ENCODE measurements around the gene CPNE8. TPM values are rescaled to one million over a fixed set of nuclear protein-coding genes. Genes with fewer than 3 reads are reported as not detected.

CPNE8 gene
- total RNA-seq, 1 experiment from 2014 or later = 23.6 TPM

DNA sequence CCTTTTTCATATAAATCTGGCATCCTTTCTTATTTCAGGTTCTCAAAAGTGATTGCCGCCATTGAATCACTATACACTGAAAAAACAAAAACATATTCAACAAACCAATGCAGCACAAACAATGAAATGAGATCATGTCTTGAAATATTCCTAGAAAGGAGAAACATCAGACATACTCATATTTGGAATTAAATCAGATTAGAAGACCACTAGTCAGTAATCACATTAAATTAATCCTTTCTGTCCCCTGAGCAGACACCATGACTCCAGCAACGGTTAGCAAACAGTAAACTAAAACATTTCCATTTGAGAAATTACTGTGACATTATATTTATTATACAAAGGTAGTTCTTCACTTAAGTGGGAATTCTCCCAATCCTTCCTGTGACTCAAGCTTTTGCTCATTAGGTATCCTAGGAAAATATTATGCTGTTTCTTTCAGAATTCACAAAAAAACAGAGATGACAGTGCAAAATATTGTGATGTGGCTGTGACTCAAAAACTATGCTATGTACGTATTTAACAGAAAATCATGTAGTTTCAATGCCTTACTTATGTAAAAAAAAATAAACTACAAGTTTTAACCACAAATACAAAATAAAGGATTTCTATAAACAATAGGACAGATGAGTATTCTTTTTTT is 29.7 kb downstream of the CPNE8 start:
- Histone ChIP-seq H3K27ac (ENCODE audit: low read length) (no peak overlapping the region), H3K4me1 (ENCODE audit: control insufficient read depth, insufficient read depth, low read length) (no peaks in the 10 kb centered on the region), H3K27me3 (ENCODE audit: control insufficient read depth, insufficient read depth, low read length) (no peaks in the 10 kb centered on the region), H3K4me3 (ENCODE audit: low read depth in 2 of 2, low read length in 2 of 2) (no peak overlapping the region), H3K9me3 (ENCODE audit: control insufficient read depth, insufficient read depth, low read depth, low read length) (no peaks in the 10 kb centered on the region), H3K36me3 (ENCODE audit: control insufficient read depth, insufficient read depth, low read length) (no peaks in the 10 kb centered on the region)
- ChIA-PET CTCF (no interaction called here), POLR2A (no interaction called here)
- BruUV-seq (replicated peaks) = no TSS peak
- ATAC-seq = no peak
- DNase-seq (ENCODE audit: low read depth, low spot score) = no peak
- intact Hi-C loops (cut with micrococcal nuclease; ENCODE audit: unreplicated experiment) (loop anchor here (2.0 kb wide), 1 partner anchor 23 kb away; no protein-coding TSS in a partner anchor), in situ Hi-C loops (cut with HindIII; ENCODE audit: low pct_unique_long_range_greater_than_20kb, low sequenced_read_pairs) (no loop called here)
- TF ChIP-seq, protein P1, sequence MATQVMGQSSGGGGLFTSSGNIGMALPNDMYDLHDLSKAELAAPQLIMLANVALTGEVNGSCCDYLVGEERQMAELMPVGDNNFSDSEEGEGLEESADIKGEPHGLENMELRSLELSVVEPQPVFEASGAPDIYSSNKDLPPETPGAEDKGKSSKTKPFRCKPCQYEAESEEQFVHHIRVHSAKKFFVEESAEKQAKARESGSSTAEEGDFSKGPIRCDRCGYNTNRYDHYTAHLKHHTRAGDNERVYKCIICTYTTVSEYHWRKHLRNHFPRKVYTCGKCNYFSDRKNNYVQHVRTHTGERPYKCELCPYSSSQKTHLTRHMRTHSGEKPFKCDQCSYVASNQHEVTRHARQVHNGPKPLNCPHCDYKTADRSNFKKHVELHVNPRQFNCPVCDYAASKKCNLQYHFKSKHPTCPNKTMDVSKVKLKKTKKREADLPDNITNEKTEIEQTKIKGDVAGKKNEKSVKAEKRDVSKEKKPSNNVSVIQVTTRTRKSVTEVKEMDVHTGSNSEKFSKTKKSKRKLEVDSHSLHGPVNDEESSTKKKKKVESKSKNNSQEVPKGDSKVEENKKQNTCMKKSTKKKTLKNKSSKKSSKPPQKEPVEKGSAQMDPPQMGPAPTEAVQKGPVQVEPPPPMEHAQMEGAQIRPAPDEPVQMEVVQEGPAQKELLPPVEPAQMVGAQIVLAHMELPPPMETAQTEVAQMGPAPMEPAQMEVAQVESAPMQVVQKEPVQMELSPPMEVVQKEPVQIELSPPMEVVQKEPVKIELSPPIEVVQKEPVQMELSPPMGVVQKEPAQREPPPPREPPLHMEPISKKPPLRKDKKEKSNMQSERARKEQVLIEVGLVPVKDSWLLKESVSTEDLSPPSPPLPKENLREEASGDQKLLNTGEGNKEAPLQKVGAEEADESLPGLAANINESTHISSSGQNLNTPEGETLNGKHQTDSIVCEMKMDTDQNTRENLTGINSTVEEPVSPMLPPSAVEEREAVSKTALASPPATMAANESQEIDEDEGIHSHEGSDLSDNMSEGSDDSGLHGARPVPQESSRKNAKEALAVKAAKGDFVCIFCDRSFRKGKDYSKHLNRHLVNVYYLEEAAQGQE (IDR thresholded peaks at IDR 0.05; ENCODE audit: insufficient read depth in 1 of 2, low read depth in 2 of 2, low read length in 1 of 2) = no peak
- TF ChIP-seq, protein P2, sequence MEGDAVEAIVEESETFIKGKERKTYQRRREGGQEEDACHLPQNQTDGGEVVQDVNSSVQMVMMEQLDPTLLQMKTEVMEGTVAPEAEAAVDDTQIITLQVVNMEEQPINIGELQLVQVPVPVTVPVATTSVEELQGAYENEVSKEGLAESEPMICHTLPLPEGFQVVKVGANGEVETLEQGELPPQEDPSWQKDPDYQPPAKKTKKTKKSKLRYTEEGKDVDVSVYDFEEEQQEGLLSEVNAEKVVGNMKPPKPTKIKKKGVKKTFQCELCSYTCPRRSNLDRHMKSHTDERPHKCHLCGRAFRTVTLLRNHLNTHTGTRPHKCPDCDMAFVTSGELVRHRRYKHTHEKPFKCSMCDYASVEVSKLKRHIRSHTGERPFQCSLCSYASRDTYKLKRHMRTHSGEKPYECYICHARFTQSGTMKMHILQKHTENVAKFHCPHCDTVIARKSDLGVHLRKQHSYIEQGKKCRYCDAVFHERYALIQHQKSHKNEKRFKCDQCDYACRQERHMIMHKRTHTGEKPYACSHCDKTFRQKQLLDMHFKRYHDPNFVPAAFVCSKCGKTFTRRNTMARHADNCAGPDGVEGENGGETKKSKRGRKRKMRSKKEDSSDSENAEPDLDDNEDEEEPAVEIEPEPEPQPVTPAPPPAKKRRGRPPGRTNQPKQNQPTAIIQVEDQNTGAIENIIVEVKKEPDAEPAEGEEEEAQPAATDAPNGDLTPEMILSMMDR (IDR thresholded peaks at IDR 0.05) = no peak
- TF ChIP-seq TCF7L2 (IDR thresholded peaks at IDR 0.05; ENCODE audit: low read depth, low read length) (no peak), SIN3A (IDR thresholded peaks at IDR 0.05; ENCODE audit: borderline replicate concordance, insufficient read depth, low read depth, low read length) (no peak), POLR2AphosphoS5 (IDR thresholded peaks at IDR 0.05; ENCODE audit: low read depth, low read length) (no peak)

DNA sequence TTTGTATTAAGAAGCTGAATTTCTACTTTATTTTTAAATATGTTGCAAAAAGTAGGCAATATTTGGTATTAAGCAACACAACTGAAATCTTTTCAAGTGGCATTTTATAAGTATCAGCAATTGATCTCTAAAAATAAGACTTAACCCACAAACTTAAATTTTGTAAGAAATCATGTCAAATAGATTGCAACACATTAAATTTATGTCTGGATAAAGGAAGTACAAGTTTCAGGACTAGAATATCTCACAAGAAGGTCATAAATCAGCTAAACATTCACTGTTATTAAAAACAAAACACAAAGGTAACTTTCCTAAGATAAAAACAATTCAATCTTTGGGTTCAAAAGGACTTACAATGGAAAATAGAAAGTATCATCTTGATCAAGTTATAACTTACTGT is 32.8 kb downstream of the CPNE8 start:
- Histone ChIP-seq H3K9me3 (ENCODE audit: control insufficient read depth, insufficient read depth, low read depth, low read length) (no peaks in the 10 kb centered on the region), H3K27me3 (ENCODE audit: control insufficient read depth, insufficient read depth, low read length) (no peaks in the 10 kb centered on the region), H3K4me1 (ENCODE audit: control insufficient read depth, insufficient read depth, low read length) (no peaks in the 10 kb centered on the region), H3K36me3 (ENCODE audit: control insufficient read depth, insufficient read depth, low read length) (no peaks in the 10 kb centered on the region), H3K27ac (ENCODE audit: low read length) (no peak overlapping the region), H3K4me3 (ENCODE audit: low read depth in 2 of 2, low read length in 2 of 2) (no peak overlapping the region)
- DNase-seq (ENCODE audit: low read depth, low spot score) = no peak
- no TSS peak for BruUV-seq (replicated peaks)
- TF ChIP-seq, protein P1 (IDR thresholded peaks at IDR 0.05; ENCODE audit: insufficient read depth in 1 of 2, low read depth in 2 of 2, low read length in 1 of 2) = no peak
- TF ChIP-seq, protein P2 (IDR thresholded peaks at IDR 0.05) = no peak
- intact Hi-C loops (cut with micrococcal nuclease; ENCODE audit: unreplicated experiment) = no loop called here
- ATAC-seq = no peak
- in situ Hi-C loops (cut with HindIII; ENCODE audit: low pct_unique_long_range_greater_than_20kb, low sequenced_read_pairs) = no loop called here
- ChIA-PET CTCF (no interaction called here), POLR2A (no interaction called here)

All from Panc1 (cell line).